IMR-90 (cell line): Measurements from ENCODE around the gene POLR2E.

Source experiments
- FOS ChIP-seq: fragments of 150-350 bp; IDR thresholded peaks from 2 replicates; pipeline ENCODE4 v1.6.1; 2016; ENCODE audit warnings: low read depth, low read length
- MAFK ChIP-seq: IDR thresholded peaks from 2 replicates; pipeline ENCODE4 v1.6.1; 2012; ENCODE audit warnings: low read depth, low read length, improper control_type of control experiment
- MAZ ChIP-seq: IDR thresholded peaks from 2 replicates; pipeline ENCODE4 v1.6.1; 2012; ENCODE audit warnings: low read depth, mild to moderate bottlenecking, low read length, improper control_type of control experiment, moderate library complexity, borderline replicate concordance
- POLR2A ChIP-seq: IDR thresholded peaks from 2 replicates; pipeline ENCODE4 v1.6.1; 2012; ENCODE audit warnings: mild to moderate bottlenecking, low read depth, low read length
- SMC3 ChIP-seq: fragments of 150-350 bp; IDR thresholded peaks from 2 replicates; pipeline ENCODE4 v1.6.1; 2016; ENCODE audit warnings: low read depth, mild to moderate bottlenecking, antibody characterized with exemption, low read length, moderate library complexity
- USF2 ChIP-seq: fragments of 150-350 bp; IDR thresholded peaks from 2 replicates; pipeline ENCODE4 v1.6.1; 2017; ENCODE audit warnings: mild to moderate bottlenecking, antibody characterized with exemption, low read length, low read depth
- TF ChIP-seq, protein P1 (sequence below): conservative IDR thresholded peaks from 2 replicates; pipeline ENCODE4 v1.5.1; 2012; ENCODE audit warnings: mild to moderate bottlenecking, low read depth, low read length, improper control_type of control experiment

DNA sequence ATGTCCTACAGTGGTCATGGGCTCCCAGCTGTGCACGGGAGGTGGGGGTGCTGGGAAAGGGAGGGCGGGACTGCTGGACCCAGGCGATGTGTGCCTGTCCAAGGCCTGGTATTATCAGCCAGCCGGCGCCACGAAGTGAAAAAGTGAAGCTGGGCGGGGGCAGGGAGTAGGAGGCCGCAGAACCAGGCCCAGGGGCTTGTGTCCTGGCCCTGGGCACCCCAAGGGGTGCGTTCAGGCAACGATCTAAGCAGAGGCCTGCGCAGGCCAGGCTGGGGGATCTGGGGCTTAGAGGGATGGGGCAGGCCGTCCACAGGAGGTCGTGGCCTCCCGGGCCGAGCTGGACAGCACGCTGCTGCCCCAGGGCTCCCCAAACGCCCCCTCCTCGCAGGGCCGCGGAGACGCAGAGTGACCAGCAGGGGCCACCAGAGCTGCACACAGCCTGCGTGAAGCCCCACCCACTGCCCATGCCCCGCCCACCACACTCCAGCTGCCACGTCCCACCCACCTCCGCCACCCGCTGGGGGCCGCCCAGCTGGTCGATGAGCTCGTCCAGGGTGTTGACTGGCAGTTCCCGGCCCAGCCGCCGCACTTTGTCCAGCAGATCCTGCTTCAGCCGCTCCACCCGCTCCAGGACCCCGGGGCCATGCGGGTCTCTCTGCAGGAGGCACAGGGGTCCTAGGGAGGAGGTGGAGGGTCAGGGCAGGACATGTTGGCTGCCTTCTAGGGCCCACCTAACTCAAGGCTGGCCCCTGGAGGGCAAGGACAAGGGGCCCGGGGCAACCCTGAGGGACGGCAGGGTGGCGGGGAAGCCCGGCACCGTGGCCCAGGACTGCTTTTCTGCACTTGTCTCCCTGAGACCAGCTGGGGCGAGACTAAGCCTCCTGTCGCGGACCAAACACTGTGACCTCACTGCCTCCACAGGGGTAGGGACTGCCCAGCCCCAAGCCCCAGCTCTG lies 18.1 kb upstream of the POLR2E start:
- peak; percentile 93 for TF ChIP-seq MAZ
- TF ChIP-seq, protein P1, sequence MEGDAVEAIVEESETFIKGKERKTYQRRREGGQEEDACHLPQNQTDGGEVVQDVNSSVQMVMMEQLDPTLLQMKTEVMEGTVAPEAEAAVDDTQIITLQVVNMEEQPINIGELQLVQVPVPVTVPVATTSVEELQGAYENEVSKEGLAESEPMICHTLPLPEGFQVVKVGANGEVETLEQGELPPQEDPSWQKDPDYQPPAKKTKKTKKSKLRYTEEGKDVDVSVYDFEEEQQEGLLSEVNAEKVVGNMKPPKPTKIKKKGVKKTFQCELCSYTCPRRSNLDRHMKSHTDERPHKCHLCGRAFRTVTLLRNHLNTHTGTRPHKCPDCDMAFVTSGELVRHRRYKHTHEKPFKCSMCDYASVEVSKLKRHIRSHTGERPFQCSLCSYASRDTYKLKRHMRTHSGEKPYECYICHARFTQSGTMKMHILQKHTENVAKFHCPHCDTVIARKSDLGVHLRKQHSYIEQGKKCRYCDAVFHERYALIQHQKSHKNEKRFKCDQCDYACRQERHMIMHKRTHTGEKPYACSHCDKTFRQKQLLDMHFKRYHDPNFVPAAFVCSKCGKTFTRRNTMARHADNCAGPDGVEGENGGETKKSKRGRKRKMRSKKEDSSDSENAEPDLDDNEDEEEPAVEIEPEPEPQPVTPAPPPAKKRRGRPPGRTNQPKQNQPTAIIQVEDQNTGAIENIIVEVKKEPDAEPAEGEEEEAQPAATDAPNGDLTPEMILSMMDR: peak; percentile 82
- TF ChIP-seq POLR2A: no peak
- TF ChIP-seq FOS: no peak
- no peak for TF ChIP-seq USF2
- TF ChIP-seq SMC3: peak; percentile 73
- no peak for TF ChIP-seq MAFK
